ENCODE results near the gene DDAH2. TPM values are rescaled to one million over a fixed set of nuclear protein-coding genes. Genes with fewer than 3 reads are reported as not detected.
A peak's percentile ranks its signal among the peaks of the same experiment; 100 is the strongest.
"Not testable (repeated sequence)": the region's sequence is repeated elsewhere in the genome, so short reads cannot be mapped to it uniquely, and the experiment has no call there.

DDAH2 gene
- total RNA-seq, 2 donors from 2014 or later, result 92.1 to 98.7 TPM

DNA sequence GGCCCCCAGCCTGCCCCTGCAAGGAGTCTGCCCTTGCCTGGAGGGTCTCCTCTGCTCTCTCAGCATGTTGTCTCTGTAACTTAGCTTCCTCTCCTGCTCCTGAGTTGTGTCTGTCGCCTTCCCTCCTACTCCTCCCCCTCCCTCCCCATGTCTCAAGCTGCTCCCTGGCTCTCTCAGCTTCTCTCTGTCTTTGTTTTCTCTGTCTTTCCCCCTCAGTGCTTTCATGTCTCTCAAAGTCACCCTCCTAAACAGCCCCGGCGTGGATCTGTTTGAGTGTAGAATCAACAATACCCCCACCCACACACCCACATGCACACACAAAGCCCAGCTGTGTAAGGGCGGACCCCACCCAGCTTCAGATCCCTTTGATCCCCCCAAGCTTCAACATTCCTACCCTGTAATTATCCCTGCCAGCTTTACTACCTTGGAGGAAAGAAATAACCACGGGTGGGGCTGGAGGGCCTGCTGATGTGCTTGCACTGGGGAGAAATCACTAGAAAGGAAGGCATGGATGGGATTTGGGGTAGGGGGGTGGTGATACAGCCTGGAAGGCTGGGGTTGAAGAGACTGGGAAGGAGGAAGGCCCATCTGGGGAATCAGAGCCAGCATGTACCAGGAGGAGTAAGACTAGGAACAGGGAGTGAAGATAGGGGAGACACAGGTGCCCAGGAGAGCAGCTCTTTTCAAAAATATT lies 15.0 kb downstream of the DDAH2 start:
- no peak overlapping the region for H3K4me3 ChIP-seq
- no peak for DNase-seq

DNA sequence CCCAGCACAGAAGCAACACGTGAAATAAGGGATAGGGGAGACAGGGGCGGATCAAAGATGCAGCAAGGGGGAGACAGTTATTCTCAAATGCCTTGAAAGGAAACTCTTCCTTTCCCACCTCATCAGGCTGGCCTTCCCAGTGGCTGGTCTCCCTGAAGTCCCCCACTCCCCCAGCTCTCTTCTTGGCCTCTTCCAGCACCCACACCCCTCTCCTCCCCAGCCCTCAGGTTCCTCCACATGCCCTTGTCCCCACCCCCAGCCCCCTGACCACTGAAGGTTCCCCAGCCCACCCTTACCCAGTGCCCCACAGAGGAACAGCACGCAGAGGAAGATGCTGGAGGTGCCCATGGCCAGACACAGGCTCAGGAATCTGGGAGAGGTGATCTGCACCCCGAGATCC lies 15.6 kb downstream of the DDAH2 start:
- H3K27ac ChIP-seq, result no peak overlapping the region
- no peak for DNase-seq

More for the DNA sequence above, 15.0 kb downstream of the DDAH2 start:
- Histone ChIP-seq H3K4me1 (peaks cover 5% of the 10 kb centered on the region), H3K36me3 (no peaks in the 10 kb centered on the region), H3K9me3 (no peaks in the 10 kb centered on the region), H3K9ac (ENCODE audit: low read depth in 2 of 2, low read length in 2 of 2) (peak overlapping the region in 1 of 2 donors; percentile 69), H3K27me3 (no peaks in the 10 kb centered on the region), H3K27ac (no peak overlapping the region)
- intact Hi-C loops (cut with DNase I), result no loop called here
- TF ChIP-seq, protein P1, sequence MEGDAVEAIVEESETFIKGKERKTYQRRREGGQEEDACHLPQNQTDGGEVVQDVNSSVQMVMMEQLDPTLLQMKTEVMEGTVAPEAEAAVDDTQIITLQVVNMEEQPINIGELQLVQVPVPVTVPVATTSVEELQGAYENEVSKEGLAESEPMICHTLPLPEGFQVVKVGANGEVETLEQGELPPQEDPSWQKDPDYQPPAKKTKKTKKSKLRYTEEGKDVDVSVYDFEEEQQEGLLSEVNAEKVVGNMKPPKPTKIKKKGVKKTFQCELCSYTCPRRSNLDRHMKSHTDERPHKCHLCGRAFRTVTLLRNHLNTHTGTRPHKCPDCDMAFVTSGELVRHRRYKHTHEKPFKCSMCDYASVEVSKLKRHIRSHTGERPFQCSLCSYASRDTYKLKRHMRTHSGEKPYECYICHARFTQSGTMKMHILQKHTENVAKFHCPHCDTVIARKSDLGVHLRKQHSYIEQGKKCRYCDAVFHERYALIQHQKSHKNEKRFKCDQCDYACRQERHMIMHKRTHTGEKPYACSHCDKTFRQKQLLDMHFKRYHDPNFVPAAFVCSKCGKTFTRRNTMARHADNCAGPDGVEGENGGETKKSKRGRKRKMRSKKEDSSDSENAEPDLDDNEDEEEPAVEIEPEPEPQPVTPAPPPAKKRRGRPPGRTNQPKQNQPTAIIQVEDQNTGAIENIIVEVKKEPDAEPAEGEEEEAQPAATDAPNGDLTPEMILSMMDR (IDR thresholded peaks at IDR 0.05), result no peak

DNA sequence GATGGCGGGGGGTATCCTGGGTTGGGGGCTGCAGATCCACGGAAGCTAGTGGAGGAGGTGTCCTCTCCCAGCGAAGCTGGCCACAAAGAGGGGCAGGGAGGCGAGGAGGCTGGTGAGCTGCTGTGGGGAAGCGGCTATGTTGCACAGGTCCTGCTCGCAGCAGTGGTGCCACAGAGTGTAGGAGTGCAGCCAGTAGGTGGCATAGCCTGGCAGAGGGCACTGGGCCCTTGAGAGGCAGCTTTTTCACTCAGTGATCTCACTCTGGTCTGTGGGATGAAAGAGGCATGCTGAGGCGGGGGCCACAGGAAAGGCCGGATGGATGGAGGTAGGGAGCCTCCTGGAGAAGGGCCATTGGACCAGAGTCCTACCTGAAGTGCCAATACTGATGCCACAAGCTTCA lies 16.8 kb downstream of the DDAH2 start:
- Histone ChIP-seq H3K4me1 (peaks cover 5% of the 10 kb centered on the region), H3K9ac (ENCODE audit: low read depth in 2 of 2, low read length in 2 of 2) (no peak overlapping the region), H3K4me3 (no peak overlapping the region), H3K27me3 (no peaks in the 10 kb centered on the region), H3K36me3 (no peaks in the 10 kb centered on the region), H3K9me3 (no peaks in the 10 kb centered on the region), H3K27ac (no peak overlapping the region)
- intact Hi-C loops (cut with DNase I), result no loop called here
- TF ChIP-seq, protein P1 (IDR thresholded peaks at IDR 0.05), result no peak
- no peak for DNase-seq

More for the DNA sequence above, 15.6 kb downstream of the DDAH2 start:
- intact Hi-C loops (cut with DNase I), result no loop called here
- Histone ChIP-seq H3K36me3 (no peaks in the 10 kb centered on the region), H3K4me1 (peaks cover 5% of the 10 kb centered on the region), H3K27me3 (no peaks in the 10 kb centered on the region), H3K9ac (ENCODE audit: low read depth in 2 of 2, low read length in 2 of 2) (peak overlapping the region in 1 of 2 donors; percentile 69), H3K9me3 (no peaks in the 10 kb centered on the region), H3K4me3 (no peak overlapping the region)
- TF ChIP-seq, protein P1 (IDR thresholded peaks at IDR 0.05), result no peak

DNA sequence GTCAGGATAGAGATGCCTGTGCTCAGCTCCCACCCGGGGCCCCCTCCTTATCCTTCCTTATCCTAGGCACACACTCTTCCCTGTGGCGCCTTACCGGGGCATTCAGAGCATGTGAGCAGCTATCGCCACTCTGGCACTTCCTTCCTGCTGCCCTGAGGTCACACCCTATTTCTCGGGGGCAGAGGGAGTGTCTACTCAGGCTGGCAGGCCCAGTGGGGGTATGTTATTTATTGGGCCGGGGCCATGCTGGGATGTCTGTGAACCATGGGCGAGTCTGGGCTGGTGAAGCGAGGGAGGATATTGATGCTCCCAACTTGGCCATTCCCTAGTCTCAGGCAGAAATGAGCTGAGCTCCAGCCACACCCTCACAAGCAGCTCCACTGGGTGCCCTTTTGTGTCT lies 17.9 kb downstream of the DDAH2 start:
- Histone ChIP-seq H3K4me3 (no peak overlapping the region), H3K27ac (no peak overlapping the region), H3K9me3 (no peaks in the 10 kb centered on the region), H3K36me3 (no peaks in the 10 kb centered on the region), H3K4me1 (peaks cover 5% of the 10 kb centered on the region), H3K9ac (ENCODE audit: low read depth in 2 of 2, low read length in 2 of 2) (no peak overlapping the region), H3K27me3 (no peaks in the 10 kb centered on the region)
- peak; percentile 63 for DNase-seq
- intact Hi-C loops (cut with DNase I), result no loop called here
- TF ChIP-seq, protein P1 (IDR thresholded peaks at IDR 0.05), result no peak

DNA sequence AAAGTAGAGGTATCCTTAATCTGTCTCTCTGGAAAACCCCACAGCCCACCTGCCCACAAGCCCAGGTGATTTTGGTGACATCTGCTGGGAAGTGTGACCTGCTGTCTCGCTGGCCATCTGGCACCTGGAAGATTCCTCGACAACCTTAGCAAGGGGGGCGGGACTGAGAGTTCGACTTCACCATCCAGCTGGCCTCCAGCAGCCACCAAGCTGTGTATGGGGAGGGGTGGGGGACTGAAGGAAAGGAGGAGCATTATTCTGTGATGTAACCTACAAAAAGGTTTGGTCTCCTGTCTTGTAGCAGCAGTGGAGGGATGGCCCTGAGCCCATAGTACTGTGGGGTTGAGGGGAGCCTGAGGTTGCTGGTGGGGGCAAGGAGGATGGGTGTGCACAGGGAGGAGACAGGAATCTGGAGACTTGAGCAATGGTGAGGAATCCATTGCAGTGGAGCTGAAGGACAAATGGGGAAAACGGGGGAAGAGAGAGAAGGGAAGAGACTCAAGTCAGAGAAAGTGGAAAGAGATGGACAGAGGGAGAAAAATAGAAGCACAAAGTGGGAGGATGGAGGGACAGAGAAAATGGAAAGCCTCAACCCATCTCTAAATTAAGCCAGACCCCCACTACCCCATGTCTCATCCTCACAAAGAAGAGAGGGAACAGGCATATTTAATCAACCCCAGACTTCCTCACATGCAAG lies 18.4 kb downstream of the DDAH2 start:
- TF ChIP-seq, protein P1 (IDR thresholded peaks at IDR 0.05), result no peak
- no peaks in the 10 kb centered on the region for H3K27me3 ChIP-seq
- no peak overlapping the region for H3K4me3 ChIP-seq
- H3K9ac ChIP-seq (ENCODE audit: low read depth in 2 of 2, low read length in 2 of 2), result no peak overlapping the region
- H3K4me1 ChIP-seq, result peaks cover 5% of the 10 kb centered on the region
- no peaks in the 10 kb centered on the region for H3K9me3 ChIP-seq
- no peaks in the 10 kb centered on the region for H3K36me3 ChIP-seq
- H3K27ac ChIP-seq, result no peak overlapping the region
- intact Hi-C loops (cut with DNase I), result no loop called here
- no peak for DNase-seq

DNA sequence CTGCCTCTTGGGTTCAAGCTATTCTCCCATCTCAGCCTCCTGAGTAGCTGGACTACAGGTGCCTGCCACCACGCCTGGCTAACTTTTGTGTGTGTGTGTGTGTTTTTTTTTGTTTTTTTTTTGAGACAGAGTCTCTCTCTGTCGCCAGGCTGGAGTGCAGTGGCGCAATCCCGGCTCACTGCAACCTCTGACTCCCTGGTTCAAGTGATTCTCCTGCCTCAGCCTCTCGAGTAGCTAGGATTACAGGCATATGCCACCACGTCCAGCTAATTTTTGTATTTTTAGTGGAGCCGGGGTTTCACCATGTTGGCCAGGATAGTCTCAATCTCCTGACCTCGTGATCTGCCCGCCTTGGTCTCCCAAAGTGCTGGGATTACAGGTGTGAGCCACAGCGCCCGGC lies 19.9 kb downstream of the DDAH2 start:
- H3K9ac ChIP-seq (ENCODE audit: low read depth in 2 of 2, low read length in 2 of 2); intact Hi-C loops (cut with DNase I); DNase-seq; H3K9me3 ChIP-seq; H3K36me3 ChIP-seq; H3K4me1 ChIP-seq; H3K27ac ChIP-seq; H3K27me3 ChIP-seq; H3K4me3 ChIP-seq: not testable (repeated sequence)

Measured in colonic mucosa (tissue), 4 donors.